ENCODE data around the gene MAPKAPK3.
A peak's percentile ranks its signal among the peaks of the same experiment; 100 is the strongest.

MAPKAPK3 gene

DNA sequence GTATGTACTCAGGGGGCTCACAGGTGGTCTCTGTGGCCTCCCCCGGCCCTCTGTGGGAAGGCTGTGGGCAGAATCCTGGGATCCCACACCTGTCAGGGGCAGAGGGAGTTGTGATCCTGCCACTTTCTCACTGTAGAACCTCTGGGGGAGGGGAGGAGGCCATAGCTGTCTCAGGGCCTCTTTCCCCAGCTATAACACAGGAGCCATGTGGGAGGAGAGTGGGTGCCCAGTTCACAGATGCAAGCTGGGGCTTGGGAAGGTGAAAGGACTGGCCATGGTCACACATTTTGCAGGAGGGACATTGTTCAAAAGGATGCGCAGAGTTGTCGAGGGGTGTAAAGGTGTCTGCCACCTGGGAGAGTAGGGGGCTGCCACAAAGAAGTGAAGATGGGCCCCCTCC is 11.7 kb downstream of the MAPKAPK3 start:
- no peak for DNase-seq

- no peak for DNase-seq
Measured at GRCh38 chr3:50630394-50630793, 13.4 kb downstream of the MAPKAPK3 start.

- no peak for DNase-seq
Measured at GRCh38 chr3:50630877-50631276, 13.9 kb downstream of the MAPKAPK3 start.

- no peak for DNase-seq
Measured at GRCh38 chr3:50632450-50632849, 15.5 kb downstream of the MAPKAPK3 start.

GRCh38 chr3:50633230-50633790 is 16.4 kb downstream of the MAPKAPK3 start:
- DNase-seq = no peak

GRCh38 chr3:50635066-50635465 is 18.1 kb downstream of the MAPKAPK3 start:
- DNase-seq = no peak

GRCh38 chr3:50637011-50637410 is 20.1 kb downstream of the MAPKAPK3 start:
- no peak for DNase-seq

DNA sequence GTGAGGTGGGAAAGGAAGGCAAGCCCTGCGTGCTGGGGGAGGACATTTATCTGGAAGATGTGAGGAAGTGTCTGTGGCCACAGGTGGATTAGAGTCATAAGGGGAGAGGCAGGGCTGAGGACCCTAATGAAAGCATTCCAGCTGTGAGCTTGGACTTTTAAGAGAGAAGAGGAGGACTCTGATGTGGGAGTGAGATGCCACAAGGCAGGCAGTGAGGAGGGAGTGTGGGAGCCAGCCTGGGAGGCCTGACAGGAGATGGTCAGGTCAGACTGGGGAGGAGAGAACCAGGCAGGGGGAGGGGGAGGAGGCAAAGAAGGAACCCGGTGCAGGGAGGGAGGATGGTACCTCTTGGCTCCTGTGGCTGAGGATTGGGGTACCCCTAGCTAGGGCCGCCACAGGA is 21.0 kb downstream of the MAPKAPK3 start:
- DNase-seq = no peak

DNA sequence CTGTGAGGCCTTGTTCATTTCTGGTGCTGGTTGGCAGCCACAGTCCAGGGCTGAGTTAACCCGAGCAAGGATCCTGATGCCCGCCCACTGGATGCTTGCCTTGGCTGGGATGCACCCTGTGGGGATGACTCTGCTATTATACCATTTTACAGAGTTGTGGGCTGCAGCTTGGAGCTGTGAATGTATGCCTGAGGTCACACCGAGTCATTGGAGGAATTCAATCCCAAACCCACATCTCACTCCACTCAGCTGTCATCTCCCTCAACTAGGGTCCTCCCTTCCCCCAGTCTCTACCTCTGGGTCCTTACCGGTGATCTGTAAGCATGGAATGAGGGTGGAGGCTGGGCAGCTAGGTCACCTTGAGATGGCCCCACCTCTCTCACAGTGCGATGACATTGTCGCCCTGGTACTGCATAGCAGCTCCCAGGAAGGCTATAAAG is 22.1 kb downstream of the MAPKAPK3 start:
- DNase-seq = peak; percentile 43

DNA sequence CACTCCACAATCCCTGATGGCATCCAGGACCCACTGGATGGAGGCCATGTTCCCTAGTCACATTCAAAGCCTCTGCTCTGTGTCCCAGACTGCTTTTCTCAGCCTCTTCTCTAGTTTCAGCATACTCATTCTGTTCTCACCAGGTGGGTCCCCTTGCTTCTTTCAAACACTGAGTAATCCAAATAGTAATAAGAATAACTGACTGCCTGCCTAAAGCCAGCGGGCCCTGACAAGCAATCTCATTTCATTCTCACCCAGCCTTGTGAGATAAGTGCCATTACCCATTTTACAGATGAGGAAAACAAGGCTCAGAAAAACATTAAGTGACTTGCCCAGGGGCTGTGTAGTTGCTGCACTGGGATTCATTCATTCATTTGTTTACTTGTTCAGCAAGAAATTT is 25.4 kb downstream of the MAPKAPK3 start:
- DNase-seq = no peak

- peak; percentile 49 for DNase-seq
Measured at GRCh38 chr3:50644561-50644960, 27.6 kb downstream of the MAPKAPK3 start.

DNA sequence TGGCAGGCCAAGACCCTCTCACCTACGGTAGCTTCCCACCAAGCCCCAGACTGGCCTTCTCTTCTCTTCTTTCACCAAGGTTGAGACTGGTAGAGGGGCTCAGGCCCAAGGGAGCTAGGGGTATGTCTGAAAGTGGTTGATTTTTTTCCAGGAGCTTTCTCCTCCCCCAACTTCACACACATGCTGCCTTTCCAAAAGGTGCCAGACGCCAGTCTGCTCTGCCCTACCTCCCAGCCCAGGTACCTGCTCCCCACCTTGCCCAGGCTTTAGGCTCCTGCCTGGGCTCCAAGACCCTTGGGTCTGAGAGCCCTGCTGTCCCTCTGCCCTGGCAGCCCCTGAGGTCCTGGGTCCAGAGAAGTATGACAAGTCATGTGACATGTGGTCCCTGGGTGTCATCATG is 28.4 kb downstream of the MAPKAPK3 start:
- no peak for DNase-seq

GRCh38 chr3:50648313-50648712 is 31.4 kb downstream of the MAPKAPK3 start:
- no peak for DNase-seq

GRCh38 chr3:50648944-50649343 is 32.0 kb downstream of the MAPKAPK3 start:
- no peak for DNase-seq

DNA sequence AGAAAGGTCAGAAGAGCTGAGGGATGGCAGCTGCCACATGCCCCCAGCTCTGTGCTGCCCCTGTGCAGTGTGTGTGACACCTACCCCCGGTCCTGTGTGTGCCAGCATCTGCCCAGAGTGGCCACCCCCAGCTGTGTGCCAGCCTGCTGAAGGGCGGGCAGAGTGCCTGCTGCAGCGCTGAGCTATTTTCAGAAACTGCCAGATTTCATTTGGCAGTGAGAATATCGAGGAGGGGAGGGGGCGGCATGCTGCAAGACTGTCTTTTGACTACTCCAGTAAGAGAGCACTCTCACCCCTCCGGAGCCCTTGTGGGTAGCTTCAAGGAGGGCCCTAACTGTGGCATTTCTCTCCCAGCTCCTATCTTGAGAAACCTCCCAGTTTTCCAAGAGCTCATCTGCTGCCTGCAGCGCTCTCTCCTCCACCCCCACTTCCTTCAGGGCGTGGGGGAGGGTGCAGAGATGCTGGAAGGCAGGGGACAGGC is 32.5 kb downstream of the MAPKAPK3 start:
- no peak for DNase-seq

- no peak for DNase-seq
Measured at GRCh38 chr3:50650018-50650417, 33.1 kb downstream of the MAPKAPK3 start.

DNA sequence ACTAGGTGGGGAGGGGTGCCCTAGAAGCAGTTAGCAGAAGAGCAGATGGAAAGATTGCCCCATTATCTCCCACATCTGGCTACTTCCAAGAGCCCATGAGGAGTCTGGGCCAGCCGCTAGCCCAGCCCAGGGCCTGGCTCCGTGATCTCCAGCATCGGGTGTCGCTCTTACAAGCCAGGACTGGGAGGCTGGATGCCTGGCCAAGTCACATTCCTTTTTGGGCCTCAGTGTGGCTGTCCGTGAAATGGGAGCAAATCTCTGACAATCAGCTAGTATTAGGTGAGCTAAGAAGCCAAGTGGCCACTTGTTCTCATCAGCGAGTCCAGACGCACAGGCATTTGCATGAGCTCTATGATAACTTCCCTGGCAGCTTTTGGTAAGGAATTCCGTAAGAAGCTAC is 34.5 kb downstream of the MAPKAPK3 start:
- no peak for DNase-seq

DNA sequence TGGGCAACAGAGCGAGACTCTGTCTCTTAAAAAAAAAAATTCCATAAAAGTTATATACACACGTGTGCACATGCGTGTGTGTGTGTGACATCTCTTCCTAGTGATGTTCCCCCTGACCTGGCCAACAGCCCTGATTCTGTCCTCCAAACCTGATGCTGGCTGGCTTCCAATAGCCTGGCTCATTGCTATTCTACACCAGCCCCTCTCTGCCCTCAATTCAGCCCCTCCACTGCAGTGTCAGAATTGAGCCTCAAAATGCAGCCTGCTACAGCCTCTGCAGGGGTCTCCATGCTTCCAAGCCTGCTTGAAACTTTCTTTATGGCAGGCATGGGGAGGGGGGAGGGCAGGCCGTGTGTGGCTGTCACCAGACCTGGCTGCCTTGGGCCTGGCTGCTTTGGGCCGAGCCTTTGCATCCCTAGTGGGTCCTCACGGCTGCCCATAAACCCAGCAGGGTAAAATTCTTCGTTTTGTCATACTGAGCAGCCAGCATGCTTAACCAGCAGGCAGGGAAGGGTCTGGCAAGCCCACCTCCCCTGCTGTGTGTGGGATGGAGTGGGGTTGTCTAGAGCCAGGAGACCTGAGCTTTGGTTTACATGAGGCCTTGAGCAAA is 35.1 kb downstream of the MAPKAPK3 start:
- DNase-seq = no peak

- DNase-seq = no peak
Measured at GRCh38 chr3:50652709-50653108, 35.8 kb downstream of the MAPKAPK3 start.

GRCh38 chr3:50653937-50654595 is 37.1 kb downstream of the MAPKAPK3 start:
- no peak for DNase-seq

DNA sequence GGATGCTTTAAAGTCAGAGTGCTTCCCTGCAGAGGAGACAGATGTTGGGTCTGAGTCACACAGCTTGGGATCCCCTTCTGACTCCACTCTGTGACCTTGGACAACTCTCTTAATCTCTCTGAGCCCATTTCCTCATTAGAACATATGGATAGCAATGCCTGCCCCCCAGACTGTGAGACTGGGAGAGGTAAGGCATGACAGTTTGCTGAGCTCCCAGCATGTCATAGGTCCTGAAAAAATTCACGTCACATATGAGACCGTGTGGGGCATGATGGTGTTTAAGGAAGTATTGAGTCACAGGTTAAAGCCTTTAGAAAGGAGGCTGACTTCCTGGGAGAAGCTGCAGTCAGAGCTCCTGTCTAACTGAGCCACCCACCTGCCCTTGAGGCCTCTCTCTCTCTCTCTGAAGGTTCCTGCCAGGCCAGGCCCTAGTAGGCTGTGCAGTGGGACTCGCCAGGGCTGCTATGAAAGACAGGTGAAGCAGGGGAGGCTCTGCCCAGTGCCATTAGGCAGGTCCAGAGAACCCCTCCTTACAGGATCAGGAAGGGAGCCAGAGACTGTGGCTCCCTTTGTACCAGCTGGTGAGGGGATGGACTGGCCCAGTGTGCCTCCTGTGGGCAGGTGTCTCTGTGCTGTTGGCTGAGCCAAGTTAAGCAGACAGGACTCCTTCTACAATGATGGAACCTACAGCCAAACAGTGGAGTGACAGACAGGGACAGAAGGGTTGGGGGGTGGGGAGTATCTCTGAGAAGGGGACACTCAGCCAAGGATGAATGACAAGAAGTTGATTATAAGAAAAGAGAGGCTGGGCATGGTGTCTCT is 38.3 kb downstream of the MAPKAPK3 start:
- no peak for DNase-seq

DNA sequence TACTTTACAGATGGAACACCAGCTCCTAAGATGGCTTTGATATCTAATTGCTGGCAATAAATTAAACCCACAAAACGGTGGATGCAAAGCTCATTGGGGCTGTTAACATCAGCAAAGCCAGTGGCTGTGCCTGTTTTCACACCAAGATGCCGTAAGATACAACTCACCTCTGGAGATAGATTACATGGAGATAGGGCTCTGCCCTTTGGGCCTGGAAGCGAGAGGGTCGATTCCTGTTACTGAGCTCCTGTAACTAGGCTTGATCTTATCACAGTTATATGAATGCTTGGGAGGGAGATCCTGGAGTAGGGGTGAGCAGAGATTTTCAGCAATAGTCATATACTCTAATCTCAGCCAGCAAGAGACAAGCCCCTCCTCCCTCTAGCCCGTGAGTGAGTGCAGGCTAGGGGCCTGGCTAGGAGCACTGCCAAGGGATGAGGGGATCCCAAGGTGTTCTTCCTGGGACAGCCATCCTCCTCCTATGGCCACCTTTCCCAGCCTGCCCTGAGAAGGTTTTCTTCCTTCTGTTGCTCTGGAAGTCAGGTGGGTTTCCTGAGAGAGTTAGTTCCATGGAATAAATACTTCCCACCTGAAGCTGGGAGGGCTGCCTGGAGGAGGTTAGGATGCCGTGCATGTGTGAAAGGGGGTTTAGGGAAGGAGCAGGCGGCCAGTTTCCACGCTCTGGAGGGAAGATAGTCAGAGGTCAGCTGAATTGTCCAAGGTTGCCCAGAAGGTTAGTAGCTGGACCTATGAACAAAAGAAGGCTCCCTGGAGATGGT is 39.7 kb downstream of the MAPKAPK3 start:
- no peak for DNase-seq

DNA sequence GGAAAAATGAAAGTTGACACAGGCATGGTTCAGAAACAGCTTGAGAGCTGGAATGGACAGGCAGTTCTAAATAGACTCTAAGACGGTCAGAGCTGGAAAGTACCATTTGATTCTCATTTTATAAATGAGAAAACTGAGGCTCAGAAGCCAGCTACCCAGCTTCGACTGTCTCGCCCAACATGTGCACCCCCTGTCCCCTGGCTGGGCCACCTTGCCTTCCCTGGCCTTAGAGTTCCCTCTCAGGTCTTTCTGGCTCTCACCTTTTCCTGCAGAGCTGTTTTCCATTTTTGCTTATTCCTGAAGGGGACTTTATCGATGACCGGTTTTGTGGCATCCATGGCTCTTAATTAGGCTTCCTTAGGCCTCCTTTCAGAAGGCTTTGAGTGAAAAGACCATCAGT is 40.5 kb downstream of the MAPKAPK3 start:
- DNase-seq = no peak

Data from right hindlimb (tissue), 1 donor.